Uterus (tissue), 4 donors: ENCODE results near the gene HPCAL4. TPM values are rescaled to one million over a fixed set of nuclear protein-coding genes. Genes with fewer than 3 reads are reported as not detected.
A peak's percentile ranks its signal among the peaks of the same experiment; 100 is the strongest.

ENCODE experiments used
- DNase-seq, 2 donors: peaks; one replicate each; pipeline ENCODE4 v3.0.0-alpha.2; 2019 to 2020
- H3K27ac ChIP-seq, 2 donors: fragments of 200-600 bp; sonication (generic); 1 replicate in 1 of 2; 2 replicates in 1 of 2; pipeline ENCODE4 v1.5.1; 2016 to 2018
- H3K27me3 ChIP-seq, 2 donors: fragments of 200-600 bp; sonication (generic); one replicate each; pipeline ENCODE4 v1.5.1; 2018 to 2019; ENCODE audit warnings: control low read depth in 1 of 2
- H3K36me3 ChIP-seq, 2 donors: fragments of 200-600 bp; sonication (generic); one replicate each; pipeline ENCODE4 v1.5.1; 2019; ENCODE audit warnings: control low read depth in 1 of 2
- H3K4me1 ChIP-seq, 2 donors: fragments of 200-600 bp; sonication (generic); one replicate each; pipeline ENCODE4 v1.5.1; 2018 to 2019; ENCODE audit warnings: control low read depth in 1 of 2
- H3K4me3 ChIP-seq, 2 donors: fragments of 200-600 bp; sonication (generic); 1 replicate in 1 of 2; 2 replicates in 1 of 2; pipeline ENCODE4 v1.5.1; 2018 to 2019; ENCODE audit warnings: mild to moderate bottlenecking in 1 of 2
- H3K9me3 ChIP-seq, 2 donors: fragments of 200-600 bp; sonication (generic); one replicate each; pipeline ENCODE4 v1.5.1; 2019; ENCODE audit warnings: control low read depth in 1 of 2
- CTCF ChIP-seq, 4 experiments: fragments of 200-600 bp in 2 of 4; fragments of 450-650 bp in 2 of 4; sonication (generic) in 2 of 4; IDR thresholded peaks; one replicate each; pipeline ENCODE4 v1.5.1; 2016 to 2019; ENCODE audit warnings: antibody characterized with exemption in 4 of 4, mild to moderate bottlenecking in 2 of 4, moderate library complexity in 1 of 4
- POLR2A ChIP-seq, 2 donors: fragments of 450-650 bp; IDR thresholded peaks; one replicate each; pipeline ENCODE4 v1.6.1; 2016; ENCODE audit warnings: antibody characterized with exemption in 2 of 2, mild to moderate bottlenecking in 1 of 2, moderate library complexity in 1 of 2
- intact Hi-C: fragments of 100-400 bp; cut with DNase I; formaldehyde crosslinking; loops from one replicate; pipeline ENCODE4 v1.15.1; 2023; ENCODE audit warnings: low total_unique reads
- total RNA-seq, 4 donors: library from RNA; depleted of rRNA in 3 of 4; stranded (reverse); fragments of >200 nt in 3 of 4; gene quantifications; one replicate each; pipeline versions ENCODE4 v1.1.0 to v1.2.4, GENCODE V29; 2014 to 2023
- donor health status: DM: yes; HTN: yes; CAD: no.

HPCAL4 gene
- total RNA-seq, 4 donors from 2014 or later, result 0.24 to 3.9 TPM; not detected in 2

DNA sequence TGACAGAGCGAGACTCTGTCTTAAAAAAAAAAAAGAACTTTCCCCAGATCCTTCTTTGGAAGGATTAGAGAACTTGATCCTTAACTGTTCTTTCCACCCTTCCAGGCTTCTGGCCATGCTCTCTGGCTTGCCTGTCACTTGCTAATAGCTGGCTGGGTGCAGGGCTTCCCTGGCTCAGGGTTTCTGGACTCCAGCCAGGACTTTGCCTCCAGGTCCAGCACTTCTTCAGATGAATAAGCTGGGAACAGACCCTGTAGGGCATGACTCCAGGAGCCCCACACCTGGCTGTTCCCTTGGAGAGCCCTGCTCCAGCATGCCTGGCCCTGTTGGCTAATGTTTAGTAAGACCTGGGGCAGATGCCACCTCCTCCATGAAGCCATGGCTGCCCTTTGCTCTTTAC is 16.0 kb downstream of the HPCAL4 start:
- Histone ChIP-seq H3K4me3 (no peak overlapping the region), H3K27me3 (no peaks in the 10 kb centered on the region), H3K27ac (no peak overlapping the region), H3K4me1 (no peaks in the 10 kb centered on the region), H3K9me3 (no peaks in the 10 kb centered on the region), H3K36me3 (no peaks in the 10 kb centered on the region)
- no peak for DNase-seq
- intact Hi-C loops, result no loop called here
- TF ChIP-seq POLR2A (IDR thresholded peaks at IDR 0.05), result no peak
- no peak for TF ChIP-seq CTCF (IDR thresholded peaks at IDR 0.05)

- Histone ChIP-seq H3K27me3 (no peaks in the 10 kb centered on the region), H3K4me1 (no peaks in the 10 kb centered on the region), H3K36me3 (no peaks in the 10 kb centered on the region), H3K9me3 (no peaks in the 10 kb centered on the region), H3K27ac (no peak overlapping the region), H3K4me3 (no peak overlapping the region)
- TF ChIP-seq CTCF (IDR thresholded peaks at IDR 0.05) (no peak), POLR2A (IDR thresholded peaks at IDR 0.05) (no peak)
- intact Hi-C loops, result no loop called here
- no peak for DNase-seq
Measured at GRCh38 chr1:39673215-39673614, 18.0 kb downstream of the HPCAL4 start.

DNA sequence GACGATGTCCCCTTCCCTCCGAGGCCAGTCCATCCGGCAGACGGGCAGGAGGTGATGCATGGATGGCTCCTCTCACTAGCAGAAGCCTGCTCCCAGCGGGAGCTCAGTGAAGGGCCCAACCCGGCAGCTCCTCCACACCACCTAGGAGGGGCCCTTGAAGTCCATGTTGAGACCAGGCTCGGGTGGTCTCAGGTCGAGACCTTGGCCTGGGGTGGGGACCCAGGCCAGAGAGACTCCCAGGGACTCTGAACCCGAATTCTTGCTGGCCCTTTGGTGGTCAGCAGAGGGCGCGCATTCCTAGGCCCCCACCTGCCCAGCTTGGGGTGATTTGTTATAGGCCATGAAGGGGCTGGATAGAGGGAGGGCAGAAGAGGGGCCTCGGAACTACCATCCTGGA is 18.7 kb downstream of the HPCAL4 start:
- intact Hi-C loops, result no loop called here
- H3K36me3 ChIP-seq, result no peaks in the 10 kb centered on the region
- no peaks in the 10 kb centered on the region for H3K4me1 ChIP-seq
- peak in 1 of 4 experiments; percentile 9 for TF ChIP-seq CTCF (IDR thresholded peaks at IDR 0.05)
- no peak for TF ChIP-seq POLR2A (IDR thresholded peaks at IDR 0.05)
- peak overlapping the region in 1 of 2 donors; percentile 42 for H3K4me3 ChIP-seq
- no peaks in the 10 kb centered on the region for H3K27me3 ChIP-seq
- H3K9me3 ChIP-seq, result no peaks in the 10 kb centered on the region
- H3K27ac ChIP-seq, result no peak overlapping the region
- no peak for DNase-seq

- DNase-seq, result no peak
- intact Hi-C loops, result no loop called here
- H3K27me3 ChIP-seq, result no peaks in the 10 kb centered on the region
Measured at GRCh38 chr1:39671793-39672550, 19.3 kb downstream of the HPCAL4 start, which contains the start of gene NT5C1A. TSS of gene NT5C1A (minus strand) at chr1:39672107. CDS start at chr1:39672038, 69 bp downstream.

More at GRCh38 chr1:39671793-39672550, 19.3 kb downstream of the HPCAL4 start, which contains the start of gene NT5C1A:
- TF ChIP-seq POLR2A (IDR thresholded peaks at IDR 0.05), result no peak
- TF ChIP-seq CTCF (IDR thresholded peaks at IDR 0.05), result no peak
- no peaks in the 10 kb centered on the region for H3K36me3 ChIP-seq
- H3K27ac ChIP-seq, result no peak within 1 kb of the TSS
- H3K4me3 ChIP-seq, result peak within 1 kb of the TSS; percentile 24 to 42
- no peaks in the 10 kb centered on the region for H3K4me1 ChIP-seq
- H3K9me3 ChIP-seq, result no peaks in the 10 kb centered on the region
